K562 (cell line): Measurements from ENCODE around the gene PRDX6. TPM values are rescaled to one million over a fixed set of nuclear protein-coding genes. Genes with fewer than 3 reads are reported as not detected.
A peak's percentile ranks its signal among the peaks of the same experiment; 100 is the strongest.

Experiments used
- ATF7 ChIP-seq: fragments of 450-650 bp; IDR thresholded peaks from 2 replicates; pipeline ENCODE4 v1.7.1; 2014; ENCODE audit warnings: mild to moderate bottlenecking, moderate library complexity
- CHD1 ChIP-seq: fragments of 200-600 bp; sonication (generic); IDR thresholded peaks from one replicate; pipeline ENCODE4 v1.6.1; 2012; ENCODE audit warnings: mild to moderate bottlenecking, moderate library complexity, low read length, inconsistent platforms
- CXXC5 ChIP-seq: fragments of 250-450 bp; sonication (Bioruptor Pico); IDR thresholded peaks from 2 replicates; pipeline ENCODE4 v1.8.0; 2022; ENCODE audit warnings: inconsistent platforms, mild to moderate bottlenecking, moderate library complexity
- ERF ChIP-seq: fragments of 450-650 bp; formaldehyde crosslinking; IDR thresholded peaks from 2 replicates; pipeline ENCODE4 v1.4.0; 2020; ENCODE audit warnings: mild to moderate bottlenecking, mixed read lengths
- KAT2B ChIP-seq: IDR thresholded peaks from one replicate; pipeline ENCODE4 v1.6.1; 2012; ENCODE audit warnings: low read depth, mild to moderate bottlenecking, control low read depth, inconsistent platforms, low read length, moderate library complexity
- PKNOX1 ChIP-seq: fragments of 450-650 bp; IDR thresholded peaks from 2 replicates; pipeline ENCODE4 v1.6.1; 2016
- PTTG1 ChIP-seq: fragments of 450-650 bp; IDR thresholded peaks from 2 replicates; pipeline ENCODE4 v1.6.1; 2016; ENCODE audit warnings: low read depth, mild to moderate bottlenecking, missing genetic modification characterization, missing compliant biosample characterization
- SMC3 ChIP-seq: conservative IDR thresholded peaks from 2 replicates; pipeline ENCODE4 v1.6.1; 2011; ENCODE audit warnings: low read depth, low read length, improper control_type of control experiment; ENCODE audit not compliant: insufficient read depth
- STAG1 ChIP-seq: sonication (generic); formaldehyde crosslinking; IDR thresholded peaks from 2 replicates; pipeline ENCODE4 v1.5.0; 2020; ENCODE audit warnings: missing genetic modification reagents, borderline replicate concordance
- TBP ChIP-seq: optimal IDR thresholded peaks from 2 replicates; pipeline ENCODE3; 2011; ENCODE audit warnings: low read depth, low read length, improper control_type of control experiment
- USF1 ChIP-seq: sonication (generic); formaldehyde crosslinking; IDR thresholded peaks from 2 replicates; pipeline ENCODE4 v1.9.0; 2022; ENCODE audit warnings: mild to moderate bottlenecking, missing genetic modification reagents
- ZBTB11 ChIP-seq, 3 experiments: fragments of 200-800 bp in 1 of 3; fragments of 250-450 bp in 1 of 3; fragments of 450-650 bp in 1 of 3; sonication (Bioruptor Pico) in 1 of 3; sonication (Bioruptor generic) in 1 of 3; formaldehyde crosslinking in 1 of 3; IDR thresholded peaks; 2 replicates each; pipeline versions ENCODE4 v1.6.1 to v1.8.0; 2016 to 2022; ENCODE audit warnings: mild to moderate bottlenecking in 2 of 3, missing genetic modification characterization in 2 of 3, missing compliant biosample characterization in 1 of 3, moderate library complexity in 1 of 3
- ZBTB49 ChIP-seq: sonication (generic); formaldehyde crosslinking; IDR thresholded peaks from 2 replicates; pipeline ENCODE4 v1.8.0; 2022; ENCODE audit warnings: missing genetic modification reagents, mild to moderate bottlenecking, borderline replicate concordance
- ZNF316 ChIP-seq: fragments of 450-650 bp; IDR thresholded peaks from 2 replicates; pipeline ENCODE4 v1.6.1; 2016
- polyA plus RNA-seq, 8 experiments: library from polyadenylated mRNA; depleted of rRNA in 4 of 8; stranded (reverse) in 5 of 8; unstranded in 3 of 8; fragments of >200 nt; fragmentation: Nextera tagmentation in 2 of 8; fragmentation: Illumina TruSeq in 1 of 8; extraction: Ambion mirVana in 2 of 8; extraction: Trizol in 1 of 8; gene quantifications; 2 replicates each; pipeline versions ENCODE4 v1.2.1 to v1.2.3, GENCODE V29; 2011 to 2014; ENCODE audit warnings: inconsistent platforms in 1 of 8, missing spikeins in 1 of 8
- total RNA-seq, 7 experiments: library from RNA; depleted of rRNA in 6 of 7; stranded (reverse); fragments of >200 nt in 6 of 7; fragmentation: Illumina TruSeq in 2 of 7; extraction: Trizol in 2 of 7; gene quantifications; 2 replicates each; pipeline versions ENCODE4 v1.2.1 to v1.2.3, GENCODE V29; 2011 to 2021; ENCODE audit warnings: low replicate concordance in 1 of 7
- TF ChIP-seq, protein P1 (sequence below): fragments of 450-650 bp; formaldehyde crosslinking; IDR thresholded peaks from 2 replicates; pipeline ENCODE4 v1.4.0; 2022; ENCODE audit warnings: mild to moderate bottlenecking, moderate library complexity

Gene PRDX6
- total and polyA plus RNA-seq, 9 of the 15 experiments (the other 6 are each of a cell fraction or from before 2014, with no cell fraction given) = 277 to 1,082 (median 610) TPM

GRCh38 chr1:173429471-173430402 is 47.4 kb upstream of the PRDX6 start (continued):
- TF ChIP-seq CXXC5 (CRISPR knock-in tag) (peak; percentile 63; the same call in 1 of the 2 replicates), ZBTB49 (no peak), PTTG1 (tag) (peak; percentile 62; the same call in 1 of the 2 replicates), ERF (no peak), ZNF316 (peak; percentile 49), USF1 (CRISPR knock-in tag) (peak; percentile 33), STAG1 (CRISPR knock-in tag) (no peak), ATF7 (peak; percentile 39; the same call in 1 of the 2 replicates), CHD1 (peak; percentile 75), SMC3 (peak; percentile 56), ZBTB11 (CRISPR knock-in tag; IDR thresholded peaks at IDR 0.05) (peak in 1 of 3 experiments; percentile 61; a peak in 1 of 6 replicates), TBP (peak; percentile 31), PKNOX1 (peak; percentile 77), KAT2B (no peak)
- TF ChIP-seq, protein P1, sequence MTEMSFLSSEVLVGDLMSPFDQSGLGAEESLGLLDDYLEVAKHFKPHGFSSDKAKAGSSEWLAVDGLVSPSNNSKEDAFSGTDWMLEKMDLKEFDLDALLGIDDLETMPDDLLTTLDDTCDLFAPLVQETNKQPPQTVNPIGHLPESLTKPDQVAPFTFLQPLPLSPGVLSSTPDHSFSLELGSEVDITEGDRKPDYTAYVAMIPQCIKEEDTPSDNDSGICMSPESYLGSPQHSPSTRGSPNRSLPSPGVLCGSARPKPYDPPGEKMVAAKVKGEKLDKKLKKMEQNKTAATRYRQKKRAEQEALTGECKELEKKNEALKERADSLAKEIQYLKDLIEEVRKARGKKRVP = peak; percentile 44; the same call in 1 of the 2 replicates
